HG02623 (cell line): ENCODE data around the gene NPB.
A peak's percentile ranks its signal among the peaks of the same experiment; 100 is the strongest.
"Not testable (repeated sequence)": the region's sequence is repeated elsewhere in the genome, so short reads cannot be mapped to it uniquely, and the experiment has no call there.

Experiments
- ATAC-seq: cut with Tn5 transposase; IDR thresholded peaks from one replicate; pipeline ENCODE4 v1.9.1; 2021; ENCODE audit warnings: moderate library complexity; ENCODE audit not compliant: unreplicated experiment

Gene NPB

GRCh38 chr17:81911277-81911961 is 9.4 kb downstream of the NPB start, which contains the start of gene PCYT2:
TSS of gene PCYT2 (minus strand) at chr17:81911399. CDS start at chr17:81911355, 44 bp downstream.
- ATAC-seq = peak; percentile 71

GRCh38 chr17:81911969-81912368 is 9.9 kb downstream of the NPB start:
- no peak for ATAC-seq

DNA sequence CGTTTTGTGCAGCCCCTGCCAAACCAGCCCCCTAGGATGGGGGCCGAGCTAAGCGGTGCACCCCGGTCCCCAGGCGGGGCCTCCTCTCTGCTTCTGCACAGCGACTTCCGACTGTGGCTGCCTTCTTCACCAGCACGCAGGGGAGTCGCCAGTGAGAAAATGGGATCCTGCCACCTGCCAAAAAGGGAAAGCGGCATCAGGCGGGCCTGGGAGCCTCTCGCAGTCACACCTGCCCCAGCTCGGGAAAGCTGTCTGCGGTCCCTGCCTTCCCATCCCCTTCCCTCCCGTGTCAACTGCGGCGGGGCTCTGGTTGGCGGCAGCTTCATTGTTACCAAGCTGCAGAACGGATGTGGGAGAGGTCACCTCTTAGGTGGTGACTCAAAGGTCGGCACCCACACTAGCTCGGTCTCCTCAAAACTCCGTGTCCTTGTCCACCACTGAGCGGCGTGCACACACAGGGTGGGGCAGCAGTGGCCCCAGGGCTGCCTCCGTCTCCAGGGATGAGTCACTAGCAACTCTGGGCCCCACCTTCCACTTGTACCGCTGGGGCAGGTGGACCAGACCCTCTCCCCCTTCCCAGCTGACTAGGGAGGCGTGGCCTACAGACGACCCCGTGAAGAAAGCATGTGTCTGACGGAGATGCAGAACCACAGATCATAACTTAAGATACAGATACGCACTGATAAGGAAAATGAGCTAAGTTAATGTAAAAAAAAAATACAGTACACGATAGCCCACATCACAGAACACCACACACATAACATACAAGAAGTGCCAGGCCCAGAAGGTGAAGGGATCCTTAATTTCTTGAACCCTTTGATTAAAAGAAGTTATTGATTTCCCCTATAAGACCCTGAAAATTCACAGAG is 10.6 kb downstream of the NPB start:
- ATAC-seq = no peak

DNA sequence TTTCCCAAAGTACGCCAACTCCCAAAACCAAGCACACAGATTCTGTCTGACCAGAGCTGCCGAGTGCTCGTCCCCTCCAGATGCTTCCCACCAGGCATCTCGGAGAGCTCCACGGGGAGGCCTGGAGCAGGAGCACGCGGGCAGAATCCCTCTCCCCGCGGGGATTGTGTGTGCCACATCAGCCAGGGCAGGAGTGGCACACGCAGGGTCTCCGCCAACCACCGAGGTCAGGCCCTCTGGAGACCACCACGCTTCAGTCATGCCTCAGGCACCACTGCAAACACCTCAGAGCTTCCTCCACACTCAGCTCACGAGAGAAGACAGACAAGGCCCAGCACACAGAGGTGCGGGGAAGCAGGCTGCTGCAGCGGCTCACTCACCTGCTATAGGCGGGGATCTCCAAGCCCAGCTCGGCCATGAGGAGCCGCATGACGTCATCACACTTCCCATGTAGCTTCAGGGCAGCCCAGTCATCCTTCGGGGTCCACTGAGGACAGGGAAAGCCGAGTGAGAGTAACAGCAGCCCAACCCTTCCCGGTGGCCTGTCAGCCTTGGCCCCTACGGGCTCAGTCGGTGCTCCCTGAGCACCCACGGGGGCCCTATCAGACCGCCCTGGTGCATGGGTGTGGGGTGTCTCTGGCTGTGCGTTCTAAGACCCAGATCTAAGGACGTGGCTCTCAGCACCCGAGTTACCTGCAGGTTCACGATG is 11.5 kb downstream of the NPB start:
- no peak for ATAC-seq

DNA sequence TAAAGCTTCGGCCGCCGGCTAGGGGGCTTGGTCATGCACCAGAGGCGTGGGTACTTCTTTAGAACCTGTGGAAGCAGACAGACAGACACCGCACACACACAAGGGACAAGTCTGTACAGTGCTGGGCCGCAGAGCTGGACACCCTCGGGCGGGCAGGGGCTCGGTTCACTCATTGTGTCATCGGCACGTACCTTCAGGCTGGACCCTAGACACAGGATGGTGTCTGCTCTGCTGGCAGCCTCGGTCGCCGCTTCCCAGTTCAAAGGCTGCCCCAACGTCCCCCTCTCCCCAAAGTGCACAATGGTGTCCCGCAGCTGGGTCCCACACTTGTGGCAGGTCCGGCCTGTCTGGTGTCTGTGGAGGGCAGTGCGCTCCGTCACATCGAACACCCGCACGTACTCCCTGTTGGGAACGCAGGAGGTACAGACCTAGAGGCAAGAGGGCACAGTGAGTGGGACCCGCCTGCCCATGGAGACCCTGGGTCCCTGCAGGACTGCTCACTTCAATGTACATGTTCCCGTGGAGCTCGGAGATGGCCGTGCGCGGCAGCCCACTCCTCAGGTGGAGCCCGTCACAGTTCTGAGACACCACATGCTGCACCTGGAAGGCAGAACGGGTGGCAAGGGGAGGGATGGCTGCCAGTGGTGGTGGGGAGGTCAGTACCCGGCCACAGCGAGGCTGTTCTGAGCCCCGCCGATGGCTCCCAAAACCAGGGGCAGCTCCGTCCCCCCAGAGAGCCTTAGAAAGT is 12.2 kb downstream of the NPB start:
- no peak for ATAC-seq

DNA sequence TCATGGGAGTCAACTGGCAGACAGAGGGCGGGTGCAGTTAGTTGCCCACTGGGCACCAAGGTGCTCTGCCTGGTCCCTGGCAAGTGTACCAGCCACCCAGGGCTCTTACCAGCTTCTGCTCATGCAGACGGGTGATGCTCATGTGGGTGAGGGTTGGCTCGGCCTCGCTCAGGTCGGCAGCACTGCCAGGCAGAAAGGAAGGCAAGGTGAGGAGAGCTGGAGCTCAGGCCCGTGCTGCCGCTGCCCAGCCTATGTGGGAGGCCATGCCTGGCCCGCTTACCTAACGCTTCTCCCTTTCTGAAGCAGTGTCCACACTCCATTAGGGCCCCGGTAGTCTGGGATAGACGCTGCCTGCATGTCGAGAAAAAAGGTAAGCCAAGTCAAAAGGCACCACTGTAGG is 13.3 kb downstream of the NPB start:
- ATAC-seq = no peak

- ATAC-seq = no peak
Observed at GRCh38 chr17:81916234-81917001, 14.4 kb downstream of the NPB start.

DNA sequence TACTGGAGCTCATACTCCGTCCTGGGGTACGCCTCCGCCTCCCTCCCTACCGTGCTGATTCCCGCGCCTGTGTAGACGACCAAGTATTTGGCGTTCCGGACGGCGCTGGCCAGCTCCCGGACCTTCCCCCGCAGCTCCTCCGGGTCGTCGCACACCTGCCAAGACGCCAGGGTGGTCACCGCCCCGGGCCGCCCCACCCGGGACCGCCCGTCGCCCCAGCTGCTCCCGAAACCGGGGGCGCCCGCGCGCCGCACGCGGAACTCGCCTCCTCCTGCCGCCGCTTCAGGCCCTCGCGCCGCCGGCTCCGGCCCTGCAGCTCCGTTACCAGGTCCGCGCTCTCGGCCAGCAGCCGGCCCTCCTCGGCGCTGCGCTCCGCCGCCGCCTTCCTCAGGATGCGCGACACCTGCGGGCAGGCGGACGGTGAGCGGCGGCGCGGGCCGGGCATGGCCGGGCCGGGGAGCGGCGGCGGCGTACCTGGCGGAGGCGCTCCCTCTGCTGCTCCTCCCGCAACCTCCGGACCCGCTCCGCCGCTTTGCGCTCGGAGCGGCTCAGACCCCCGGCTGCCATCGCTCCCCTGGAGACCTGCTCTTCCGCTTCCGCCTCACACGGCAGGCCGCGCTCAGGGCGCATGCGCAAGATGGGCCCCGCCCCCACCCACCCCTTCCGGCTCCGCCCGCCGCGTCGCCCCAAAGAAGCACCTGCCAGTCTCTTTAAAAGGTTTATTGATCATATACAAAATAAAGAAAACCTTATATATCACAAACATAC is 15.7 kb downstream of the NPB start, which contains the start of gene SIRT7:
Gene SIRT7 (minus strand): TSS at position 612 of the 768 bp plus-strand sequence. CDS start 45 bp downstream, at position 567.
- ATAC-seq = peak; percentile 59

DNA sequence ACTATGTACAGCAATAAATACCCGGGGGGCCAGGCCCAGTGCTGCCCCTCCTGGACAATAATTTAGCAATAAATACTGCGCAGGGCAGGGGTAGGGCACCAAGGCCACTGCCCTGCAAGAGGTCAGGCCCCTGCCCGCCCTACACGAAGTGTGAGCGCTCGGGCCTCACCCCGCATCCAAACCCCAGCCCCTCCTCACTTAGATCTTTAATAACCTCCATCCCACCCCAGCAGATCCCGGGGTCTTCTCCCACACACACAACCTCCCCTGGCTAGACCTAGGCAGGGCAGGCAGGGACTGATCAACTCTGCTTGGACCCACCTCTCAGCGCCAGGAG is 16.3 kb downstream of the NPB start:
- ATAC-seq = not testable (repeated sequence)

GRCh38 chr17:81918832-81919545 is 17.0 kb downstream of the NPB start:
- no peak for ATAC-seq

DNA sequence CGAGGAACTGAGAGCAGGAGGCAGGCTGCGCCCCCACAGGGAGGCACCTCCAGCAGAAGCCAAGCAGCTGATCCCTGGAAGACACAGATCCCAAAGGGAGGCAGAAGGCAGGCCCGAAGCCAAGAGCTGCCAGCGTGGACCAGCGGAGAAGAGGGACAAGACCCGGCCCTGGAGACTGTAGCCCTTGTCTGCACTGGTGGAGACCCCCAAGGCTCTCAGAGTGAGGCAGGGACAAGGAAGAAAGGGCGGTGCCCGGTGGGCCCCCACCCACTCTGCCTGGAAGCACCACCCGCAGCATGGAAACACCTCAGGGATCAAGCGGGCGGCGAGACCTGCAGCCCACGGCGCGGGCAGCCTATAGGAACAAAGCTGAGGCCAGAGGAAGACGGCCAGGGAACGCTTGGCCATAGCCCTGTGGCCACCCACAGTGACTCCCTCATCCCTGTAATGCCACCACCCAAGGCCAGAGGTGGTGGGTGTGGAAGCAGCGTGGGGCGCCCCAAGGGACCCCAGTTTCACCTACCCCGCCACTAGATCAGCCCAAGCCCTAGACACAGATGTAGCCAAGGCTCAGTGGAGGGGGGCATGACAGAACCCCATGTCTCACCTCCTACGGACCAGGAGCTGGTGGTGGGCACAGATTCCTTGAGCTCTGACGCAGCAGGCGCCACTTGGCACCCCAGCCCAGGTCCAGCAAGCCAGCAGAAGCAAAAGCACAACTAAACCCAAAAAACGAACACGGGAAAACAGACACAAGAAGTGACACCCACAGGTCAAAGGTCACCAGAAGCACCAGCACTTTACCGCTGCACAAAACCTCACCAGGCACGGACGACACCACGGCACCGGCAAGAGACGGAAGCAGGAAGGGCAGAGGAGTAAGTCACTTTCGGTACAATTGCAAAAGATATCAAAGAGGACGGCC is 18.8 kb downstream of the NPB start:
- ATAC-seq = no peak

DNA sequence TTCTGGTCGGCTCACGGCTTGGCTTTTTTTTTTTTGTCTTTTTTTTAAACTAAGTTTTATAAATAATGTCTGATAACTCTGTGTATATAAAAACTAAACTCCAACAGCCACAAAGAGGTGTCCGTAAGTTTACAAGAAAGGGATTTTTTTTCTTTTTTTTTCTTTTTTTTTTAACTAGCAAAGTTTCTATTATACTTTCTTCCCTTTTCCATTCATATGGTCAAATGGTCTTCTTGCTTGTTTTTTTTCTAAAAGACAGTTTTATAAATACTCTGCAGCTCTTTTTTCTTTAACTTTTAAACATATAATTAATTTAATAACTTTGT is 19.5 kb downstream of the NPB start:
- ATAC-seq = no peak

- no peak for ATAC-seq
Observed at GRCh38 chr17:81921996-81922565, 20.0 kb downstream of the NPB start.

DNA sequence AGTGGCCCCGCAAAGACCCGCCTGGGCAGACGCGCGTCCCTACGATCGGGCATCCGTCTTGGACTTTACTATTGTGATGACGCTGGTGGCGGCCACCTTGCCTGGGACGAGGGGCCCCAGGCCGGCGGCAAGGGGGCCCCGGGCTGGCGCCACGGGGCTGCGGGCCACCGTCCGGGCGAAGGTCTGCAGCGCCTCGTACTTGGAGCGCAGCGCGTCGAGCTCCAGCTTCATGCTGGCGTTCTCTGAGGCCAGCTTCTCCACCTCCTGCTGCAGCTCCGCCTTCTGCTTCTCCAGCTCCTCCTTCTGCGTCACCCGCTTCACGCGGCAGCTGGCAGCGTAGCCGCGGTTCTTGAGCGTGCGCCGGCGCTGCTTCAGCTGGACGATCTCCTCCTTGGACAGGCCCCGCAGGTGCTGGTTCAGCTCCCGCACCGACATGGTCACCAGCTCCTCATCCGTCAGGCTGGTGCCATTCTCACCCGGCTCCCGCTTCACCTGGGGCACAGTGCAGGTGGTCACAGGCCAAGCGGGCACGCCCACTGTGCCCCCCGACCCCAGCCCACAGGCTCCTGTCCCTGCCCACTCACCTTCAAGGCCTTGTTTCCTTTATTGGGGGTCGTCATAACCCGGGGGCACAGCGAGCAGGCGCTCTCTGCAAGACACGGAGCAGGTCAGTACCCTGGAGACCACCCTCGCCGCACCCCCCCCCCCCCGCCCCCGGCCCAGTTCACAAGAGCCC is 20.7 kb downstream of the NPB start:
- ATAC-seq = no peak

DNA sequence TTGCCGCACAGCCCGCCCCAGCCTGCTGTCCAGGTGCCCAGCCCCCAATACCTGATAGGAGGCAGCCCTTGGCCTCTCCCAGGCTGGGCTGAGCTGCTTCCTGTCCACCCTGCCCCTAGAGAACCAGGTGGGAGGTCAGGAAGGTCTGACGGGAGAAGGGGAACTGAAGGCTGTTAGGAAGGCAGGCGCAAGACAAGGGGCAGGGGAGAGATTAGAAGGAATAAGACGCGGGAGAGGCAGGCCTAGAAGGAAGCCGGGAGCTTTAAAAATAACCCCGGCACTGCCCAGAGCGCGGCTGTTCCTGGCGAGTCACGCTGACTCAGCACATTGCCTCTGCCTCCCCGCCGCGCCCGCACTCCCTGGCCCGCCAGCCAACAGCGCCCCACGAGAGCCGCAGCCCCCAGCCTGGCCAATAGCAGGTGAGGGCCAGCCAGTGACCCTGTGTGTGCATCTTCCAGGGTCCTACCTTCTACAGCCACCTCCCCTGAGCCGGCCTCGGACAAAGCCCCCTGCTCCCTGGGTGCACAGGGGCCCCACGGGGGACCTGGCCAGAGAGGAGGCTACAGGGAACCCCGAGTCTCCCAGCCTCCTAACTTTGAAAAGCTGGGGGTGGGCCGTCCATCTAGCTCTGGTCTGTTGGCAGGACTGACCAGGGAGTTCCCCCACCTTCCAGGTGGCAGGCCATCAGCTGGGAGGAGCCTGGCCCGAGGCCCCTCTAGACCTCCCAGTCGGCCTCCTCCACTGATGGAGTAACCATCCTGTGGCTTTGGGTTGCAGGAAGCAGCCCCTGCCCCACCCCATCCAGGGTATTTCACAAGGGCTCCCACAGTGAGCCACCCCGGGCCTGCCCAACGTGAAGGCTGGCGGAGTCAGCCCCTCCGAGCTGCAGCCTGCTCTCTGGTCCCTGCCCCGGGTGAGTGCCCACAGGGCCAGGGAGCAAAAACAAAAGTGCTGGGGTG is 21.5 kb downstream of the NPB start:
- no peak for ATAC-seq
